WERI-Rb-1 (cell line): Measurements from ENCODE around the gene NNT.

ENCODE experiments used
- DNase-seq: peaks from one replicate; pipeline ENCODE4 v3.0.0-alpha.2; 2020
- H3K27ac ChIP-seq: fragments of 250-450 bp; sonication (Bioruptor Pico); 2 replicates; pipeline ENCODE4 v1.5.1; 2020; ENCODE audit warnings: mild to moderate bottlenecking, moderate library complexity
- H3K27me3 ChIP-seq: fragments of 250-450 bp; sonication (Bioruptor Pico); 2 replicates; pipeline ENCODE4 v1.5.1; 2021; ENCODE audit warnings: mild to moderate bottlenecking, low read depth, moderate library complexity; ENCODE audit not compliant: insufficient read depth, severe bottlenecking
- H3K36me3 ChIP-seq: fragments of 250-450 bp; sonication (Bioruptor Pico); 2 replicates; pipeline ENCODE4 v1.5.1; 2020; ENCODE audit warnings: mild to moderate bottlenecking, moderate library complexity
- H3K4me3 ChIP-seq: 2 replicates; pipeline ENCODE4 v1.5.1; 2011; ENCODE audit warnings: low read depth, mild to moderate bottlenecking, control low read depth, low read length
- H3K9me3 ChIP-seq: fragments of 250-450 bp; sonication (Bioruptor Pico); 2 replicates; pipeline ENCODE4 v1.5.1; 2021; ENCODE audit warnings: mild to moderate bottlenecking, moderate library complexity; ENCODE audit not compliant: severe bottlenecking
- CTCF ChIP-seq: IDR thresholded peaks from 2 replicates; pipeline ENCODE4 v1.5.1; 2011; ENCODE audit warnings: low read depth, mild to moderate bottlenecking, control low read depth, inconsistent platforms, low read length

The NNT gene

DNA sequence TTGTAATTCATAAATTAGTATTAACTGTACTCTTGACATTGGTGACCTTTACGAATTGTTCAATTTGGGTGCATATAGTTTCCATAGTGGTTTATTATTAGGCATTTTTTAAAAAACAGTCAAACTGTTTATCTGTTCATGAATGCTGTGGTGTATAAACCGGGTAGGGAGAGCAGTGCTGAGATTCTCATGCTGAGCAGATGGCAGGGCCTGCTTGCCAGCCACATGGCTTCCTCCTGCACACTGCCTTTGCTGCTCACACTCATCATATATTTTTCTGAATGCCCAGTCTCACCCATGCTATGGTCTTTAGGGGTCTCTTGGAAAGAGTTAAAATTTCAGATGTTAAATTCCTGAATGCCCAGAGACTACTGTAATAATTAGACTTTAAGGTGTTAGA, 40.8 kb downstream of the NNT start:
- DNase-seq, result no peak
- Histone ChIP-seq H3K4me3 (no peak overlapping the region), H3K36me3 (peaks cover 16% of the 10 kb centered on the region), H3K9me3 (no peaks in the 10 kb centered on the region), H3K27me3 (no peaks in the 10 kb centered on the region), H3K27ac (no peak overlapping the region)
- TF ChIP-seq CTCF, result no peak

DNA sequence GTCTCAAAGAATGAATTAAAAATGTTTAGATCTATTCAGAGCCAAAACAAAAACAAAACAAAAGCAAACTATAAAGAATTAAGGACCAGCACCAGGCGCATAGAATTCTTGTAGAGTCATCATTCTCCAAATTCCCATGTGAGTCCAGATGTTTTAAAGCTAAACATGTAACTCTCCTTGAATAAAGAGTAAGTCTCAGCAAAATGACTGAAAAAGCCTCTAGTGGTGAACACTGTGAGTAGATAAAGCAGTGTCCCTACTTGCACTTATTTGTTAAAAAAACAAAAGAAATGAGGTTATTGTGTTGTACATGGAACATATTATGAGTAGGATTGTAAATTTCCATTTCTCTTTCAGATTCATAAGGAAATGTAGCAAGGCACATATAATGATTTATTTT, 44.0 kb downstream of the NNT start:
- Histone ChIP-seq H3K27me3 (no peaks in the 10 kb centered on the region), H3K27ac (no peak overlapping the region), H3K36me3 (peaks cover 33% of the 10 kb centered on the region), H3K4me3 (no peak overlapping the region), H3K9me3 (no peaks in the 10 kb centered on the region)
- DNase-seq, result no peak
- TF ChIP-seq CTCF, result no peak

DNA sequence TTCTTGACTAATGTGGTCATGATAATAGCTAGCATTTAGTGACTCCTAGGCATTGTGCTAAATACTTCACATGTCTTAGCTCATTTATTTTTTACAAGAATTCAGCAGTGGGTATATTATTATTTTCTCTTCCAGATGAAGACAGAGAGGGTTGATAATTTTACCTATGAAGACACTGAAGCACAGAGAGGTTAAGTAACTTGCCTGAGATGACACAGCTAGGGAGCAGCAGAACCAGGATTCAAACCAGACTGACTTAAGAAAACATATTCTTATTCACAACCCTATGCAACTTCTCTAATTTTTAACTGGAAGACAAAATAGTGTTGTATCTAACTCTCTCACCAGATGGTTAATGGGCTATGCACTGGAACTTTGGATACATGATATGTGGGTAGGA, 44.8 kb downstream of the NNT start:
- no peak for TF ChIP-seq CTCF
- H3K36me3 ChIP-seq, result peaks cover 38% of the 10 kb centered on the region
- no peaks in the 10 kb centered on the region for H3K9me3 ChIP-seq
- no peaks in the 10 kb centered on the region for H3K27me3 ChIP-seq
- no peak overlapping the region for H3K27ac ChIP-seq
- H3K4me3 ChIP-seq, result no peak overlapping the region
- DNase-seq, result no peak

DNA sequence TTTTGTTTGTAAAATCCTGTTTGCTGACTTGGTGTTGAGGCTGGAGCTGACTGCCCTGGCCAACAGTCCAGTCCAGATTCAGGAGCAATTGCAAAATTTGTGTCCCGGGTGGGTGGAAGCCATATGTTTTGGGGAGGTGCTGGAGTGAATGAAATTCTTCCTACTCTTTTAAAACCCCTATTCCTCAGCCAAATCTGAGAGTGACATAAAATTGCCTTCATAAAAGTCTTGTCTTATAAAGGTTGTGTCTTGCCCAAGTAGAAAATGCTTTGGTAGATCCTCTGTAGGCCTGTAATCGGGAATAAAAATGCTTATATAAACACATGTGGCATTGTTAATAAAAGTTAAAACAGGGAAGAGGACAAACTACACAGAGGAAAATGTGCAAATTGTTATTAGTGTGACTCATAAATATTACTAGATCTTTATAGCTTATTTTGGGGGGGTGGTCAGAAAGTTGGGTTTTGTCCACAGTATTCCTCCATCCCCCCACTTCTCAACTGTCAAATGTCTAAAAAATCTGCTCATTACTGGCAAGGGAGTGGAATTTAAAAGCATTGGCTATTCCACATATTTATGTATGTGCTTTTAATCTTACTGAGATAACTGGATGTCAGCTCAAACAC, 45.6 kb downstream of the NNT start:
- Histone ChIP-seq H3K27me3 (no peaks in the 10 kb centered on the region), H3K36me3 (peaks cover 43% of the 10 kb centered on the region), H3K4me3 (no peak overlapping the region), H3K9me3 (no peaks in the 10 kb centered on the region), H3K27ac (no peak overlapping the region)
- TF ChIP-seq CTCF, result no peak
- no peak for DNase-seq

GRCh38 chr5:43649256-43649655, 46.3 kb downstream of the NNT start:
- no peak for DNase-seq
- H3K9me3 ChIP-seq, result no peaks in the 10 kb centered on the region
- no peak overlapping the region for H3K27ac ChIP-seq
- no peaks in the 10 kb centered on the region for H3K27me3 ChIP-seq
- H3K4me3 ChIP-seq, result no peak overlapping the region
- TF ChIP-seq CTCF, result no peak
- H3K36me3 ChIP-seq, result peaks cover 43% of the 10 kb centered on the region
